ENCODE results near the gene ELAVL1. TPM values are rescaled to one million over a fixed set of nuclear protein-coding genes. Genes with fewer than 3 reads are reported as not detected.
A peak's percentile ranks its signal among the peaks of the same experiment; 100 is the strongest.

Gene ELAVL1
- total RNA-seq = 10 to 100 TPM; 31.0 to 37.4 TPM

GRCh38 chr19:8005534-8006256, at the start of gene ELAVL1:
ELAVL1 (minus strand) TSS chr19:8005641; CDS start chr19:7991815, 13,826 bp downstream.
- Histone ChIP-seq H3K9me3 (no peaks in the 10 kb centered on the region), H3K27me3 (no peaks in the 10 kb centered on the region), H3K36me3 (no peaks in the 10 kb centered on the region), H3K4me1 (peaks cover 0 to 44% of the 10 kb centered on the region in 2 donors), H3K4me3 (peak within 1 kb of the TSS; percentile 76 to 89), H3K27ac (peak within 1 kb of the TSS; percentile 82 to 90)
- DNase-seq (ENCODE audit: low spot score) = peak; percentile 85
- TF ChIP-seq CTCF (IDR thresholded peaks at IDR 0.05) = peak in 1 of 2 donors; percentile 12

- DNase-seq (ENCODE audit: low spot score) = no peak
- H3K4me1 ChIP-seq = peaks cover 0 to 11% of the 10 kb centered on the region in 2 donors
- H3K9me3 ChIP-seq = no peaks in the 10 kb centered on the region
- H3K27ac ChIP-seq = no peak overlapping the region
- H3K27me3 ChIP-seq = no peaks in the 10 kb centered on the region
- H3K36me3 ChIP-seq = no peaks in the 10 kb centered on the region
- TF ChIP-seq CTCF (IDR thresholded peaks at IDR 0.05) = no peak
- no peak overlapping the region for H3K4me3 ChIP-seq
Measured at GRCh38 chr19:8054169-8054568, 48.7 kb upstream of the ELAVL1 start.

- Histone ChIP-seq H3K9me3 (no peaks in the 10 kb centered on the region), H3K4me1 (peaks cover 0 to 11% of the 10 kb centered on the region in 2 donors), H3K27me3 (no peaks in the 10 kb centered on the region), H3K4me3 (no peak within 1 kb of the TSS), H3K27ac (no peak within 1 kb of the TSS), H3K36me3 (no peaks in the 10 kb centered on the region)
- no peak for DNase-seq (ENCODE audit: low spot score)
- TF ChIP-seq CTCF (IDR thresholded peaks at IDR 0.05) = no peak
Measured at GRCh38 chr19:8052464-8052859, 47.0 kb upstream of the ELAVL1 start, which contains the start of gene CCL25. CCL25 (plus strand) TSS chr19:8052760; CDS start chr19:8053050, 290 bp downstream.

- Histone ChIP-seq H3K4me3 (peak overlapping the region in 1 of 2 donors; percentile 37), H3K36me3 (no peaks in the 10 kb centered on the region), H3K4me1 (peaks cover 0 to 11% of the 10 kb centered on the region in 2 donors), H3K9me3 (no peaks in the 10 kb centered on the region), H3K27me3 (no peaks in the 10 kb centered on the region), H3K27ac (no peak overlapping the region)
- peak; percentile 78 for DNase-seq (ENCODE audit: low spot score)
- no peak for TF ChIP-seq CTCF (IDR thresholded peaks at IDR 0.05)
Measured at GRCh38 chr19:8050274-8051096, 45.0 kb upstream of the ELAVL1 start.

GRCh38 chr19:8046569-8047165, 41.2 kb upstream of the ELAVL1 start:
- H3K9me3 ChIP-seq = no peaks in the 10 kb centered on the region
- no peak for DNase-seq (ENCODE audit: low spot score)
- TF ChIP-seq CTCF (IDR thresholded peaks at IDR 0.05) = no peak
- no peak overlapping the region for H3K4me3 ChIP-seq
- H3K36me3 ChIP-seq = no peaks in the 10 kb centered on the region
- no peaks in the 10 kb centered on the region for H3K27me3 ChIP-seq
- H3K27ac ChIP-seq = no peak overlapping the region
- peaks cover 0 to 11% of the 10 kb centered on the region in 2 donors for H3K4me1 ChIP-seq

Data from right atrium auricular region (tissue), 2 donors.